OCI-M2 (cell line): Measurements from ENCODE around the gene DNAAF9.

Experiments
- DNase-seq: peaks from one replicate; lab custom pipeline; 2025; ENCODE audit not compliant: unreplicated experiment; lab: John Stamatoyannopoulos, UW

The DNAAF9 gene

DNA sequence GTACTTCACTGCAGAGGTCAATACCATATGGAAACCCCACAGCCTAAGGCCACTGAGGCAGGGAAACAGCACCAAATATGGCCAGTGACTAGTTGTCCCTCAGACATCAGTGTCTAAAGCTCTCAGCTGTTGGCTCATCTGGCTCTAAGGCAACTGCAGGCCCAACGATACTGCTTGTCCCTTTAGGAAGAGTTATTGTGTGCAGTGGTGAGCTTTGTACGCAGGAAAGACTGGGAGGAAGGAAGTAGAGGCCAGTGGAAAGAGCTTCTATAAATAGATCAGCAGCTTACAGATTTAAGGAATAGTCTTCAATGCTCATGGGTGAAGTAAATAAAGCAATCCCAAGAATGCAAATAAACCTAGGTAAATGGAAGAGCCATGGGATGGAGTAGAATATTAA is 29.3 kb downstream of the DNAAF9 start:
- DNase-seq: no peak

DNA sequence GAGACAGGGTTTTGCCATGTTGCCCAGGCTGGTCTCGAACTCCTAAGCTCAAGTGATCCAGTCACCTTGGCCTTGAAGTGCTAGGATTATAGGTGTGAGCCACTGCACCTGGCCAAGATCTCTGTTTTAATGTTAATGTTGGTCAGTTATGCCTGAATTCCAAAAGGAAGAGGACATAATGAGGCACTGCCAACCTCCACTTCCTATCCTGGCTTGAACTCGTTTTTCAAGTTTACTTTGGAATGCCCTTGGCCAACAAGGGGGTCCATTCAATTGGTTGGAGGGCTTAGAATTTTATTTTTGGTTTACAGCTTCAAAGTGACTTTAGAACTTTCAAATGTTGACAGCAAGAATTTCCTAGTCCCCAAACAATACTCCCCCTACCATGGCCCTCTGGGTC is 29.8 kb downstream of the DNAAF9 start:
- DNase-seq: no peak

DNA sequence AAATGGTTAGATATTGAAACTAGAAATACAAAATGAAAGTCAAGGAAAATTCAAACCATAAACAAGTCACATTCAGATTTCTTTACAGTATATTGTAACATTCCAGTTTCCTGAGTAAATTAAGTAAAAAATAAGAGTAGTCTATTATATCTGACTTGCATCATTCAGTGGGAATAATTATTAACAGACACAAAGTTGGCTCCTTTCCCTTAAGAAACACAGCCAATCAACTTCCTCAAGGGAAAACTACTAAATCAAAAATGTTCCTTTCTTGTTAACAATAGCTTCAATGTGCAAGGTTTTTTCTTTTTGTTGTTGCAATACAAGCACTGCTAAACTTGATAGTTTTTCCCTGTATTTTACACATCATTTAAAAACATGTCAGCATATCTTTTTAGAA is 33.2 kb downstream of the DNAAF9 start:
- DNase-seq: no peak

DNA sequence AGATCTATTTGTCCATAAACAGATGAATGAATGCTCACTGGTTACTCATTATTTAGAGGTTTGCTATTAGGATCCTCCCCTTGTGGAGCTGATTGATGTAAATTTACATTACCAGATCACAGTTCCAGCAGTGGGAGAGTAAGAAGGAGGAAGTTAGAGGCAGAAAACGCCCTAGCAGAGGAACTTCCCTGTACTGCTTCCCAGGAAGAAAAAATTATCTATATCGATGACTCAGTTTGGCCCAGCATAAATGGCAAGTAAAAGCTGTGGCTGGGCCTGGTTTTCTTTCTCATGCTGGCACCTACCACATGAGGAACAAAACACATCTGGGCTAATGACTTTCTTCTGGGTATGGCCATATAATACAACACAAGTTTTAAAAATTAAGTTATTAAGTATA is 35.7 kb downstream of the DNAAF9 start:
- no peak for DNase-seq

DNA sequence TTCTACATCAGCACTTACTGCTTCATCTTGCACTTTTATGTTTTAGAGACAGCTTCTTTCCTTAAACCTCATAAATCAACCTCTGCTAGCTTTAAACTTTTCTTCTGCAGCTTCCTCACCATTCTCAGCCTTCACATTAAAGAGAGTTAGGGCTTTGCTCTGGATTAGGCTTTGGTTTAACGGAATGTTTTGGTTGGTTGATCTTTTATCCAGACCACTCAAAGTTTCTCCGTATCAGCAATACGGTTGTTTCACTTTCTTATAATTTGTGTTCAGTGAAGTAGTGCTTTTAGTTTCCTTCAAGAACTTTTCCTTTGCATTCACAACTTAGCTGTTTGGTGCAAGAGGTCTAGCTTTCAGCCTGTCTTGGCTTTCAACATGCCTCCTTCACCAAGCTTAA is 40.4 kb downstream of the DNAAF9 start:
- no peak for DNase-seq

DNA sequence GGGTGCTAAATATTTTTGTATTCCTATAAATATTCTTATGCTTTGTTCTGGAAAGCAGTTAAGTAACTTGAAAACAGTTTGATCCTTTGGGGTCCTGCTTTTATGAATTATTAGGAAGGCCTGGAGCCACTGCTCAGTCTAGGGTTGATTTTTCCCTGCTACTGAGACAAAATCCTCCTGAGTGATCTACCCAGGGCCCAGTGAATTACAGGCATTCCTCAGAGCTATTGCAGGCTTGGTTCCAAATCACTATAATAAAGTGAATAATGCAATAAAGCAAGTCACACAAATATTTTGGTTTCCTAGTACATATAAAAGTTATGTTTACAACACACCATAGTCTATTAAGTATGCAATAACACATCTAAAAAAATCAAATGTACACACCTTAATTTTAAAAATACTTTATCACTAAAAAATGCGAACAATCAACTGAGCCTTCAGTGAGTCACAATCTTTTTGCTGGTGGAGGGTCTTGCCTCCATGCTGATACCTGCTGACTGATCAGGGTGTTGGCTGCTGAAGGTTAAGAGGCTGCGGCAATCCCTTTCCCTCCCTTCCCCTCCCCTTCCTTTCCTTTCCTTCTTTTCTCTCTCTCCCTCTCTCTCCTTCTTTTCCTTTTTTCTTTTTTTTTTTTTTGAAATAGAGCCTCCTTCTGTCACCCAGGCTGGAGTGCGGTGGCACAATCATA is 43.0 kb downstream of the DNAAF9 start:
- no peak for DNase-seq

DNA sequence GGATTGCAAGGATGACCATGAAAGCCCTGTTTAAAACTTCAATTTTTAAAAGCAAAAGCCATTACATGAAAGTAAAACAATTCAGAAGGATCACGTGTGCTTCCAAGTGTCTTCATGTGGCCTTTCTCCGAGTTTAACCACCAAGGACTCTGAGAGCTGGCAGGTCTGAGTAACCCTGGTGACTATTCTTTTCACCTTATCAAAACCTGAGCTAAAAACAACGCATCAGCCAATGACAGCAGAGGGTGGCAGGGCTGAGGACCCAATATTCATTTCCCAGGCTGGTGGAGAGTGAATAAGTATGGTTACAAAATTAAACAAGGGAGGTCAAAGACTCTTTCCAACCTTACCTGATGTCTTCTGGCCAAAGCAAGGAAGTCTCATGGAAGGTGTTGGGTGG is 46.7 kb downstream of the DNAAF9 start:
- DNase-seq: no peak

DNA sequence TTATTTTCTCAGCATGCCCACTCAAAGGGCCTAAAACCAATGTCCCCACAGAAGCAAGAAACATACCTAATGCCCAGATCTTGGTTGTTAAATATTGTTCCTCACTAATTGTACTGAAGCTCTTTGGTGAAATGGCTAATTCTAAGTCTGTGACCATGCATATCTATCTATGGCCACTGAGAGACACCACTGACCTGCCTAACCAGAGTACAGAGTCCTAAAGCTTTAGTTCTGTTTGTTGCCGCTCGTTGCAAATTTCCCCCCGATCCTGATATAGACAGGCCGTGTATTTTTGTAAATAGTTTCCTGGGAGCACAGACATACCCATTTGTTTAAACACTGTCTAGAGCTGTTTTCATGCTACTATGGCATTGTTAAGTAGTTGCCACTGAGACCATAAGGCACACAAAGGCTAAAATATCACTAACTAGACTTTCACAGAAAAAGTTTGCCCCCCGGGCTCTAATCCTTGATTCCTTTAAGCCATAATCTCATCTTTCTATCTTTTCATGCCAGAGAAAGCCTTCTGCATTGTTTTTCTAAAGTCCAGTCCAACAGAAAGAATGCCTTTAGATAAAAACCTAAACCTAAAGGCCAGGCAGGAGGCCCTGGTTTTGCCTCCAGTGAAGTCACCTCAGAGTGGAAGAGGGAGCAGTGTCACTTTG is 48.7 kb downstream of the DNAAF9 start:
- DNase-seq: no peak
